ENCODE measurements around the gene SCAPER.

- TF ChIP-seq ZNF384 (IDR thresholded peaks at IDR 0.05) (no peak), LEF1 (IDR thresholded peaks at IDR 0.05; ENCODE audit: borderline replicate concordance) (no peak), L3MBTL2 (conservative IDR thresholded peaks at IDR 0.05) (no peak), NFRKB (IDR thresholded peaks at IDR 0.05) (no peak), SP1 (IDR thresholded peaks at IDR 0.05) (no peak), SUZ12 (IDR thresholded peaks at IDR 0.05) (no peak), BHLHE40 (IDR thresholded peaks at IDR 0.05; ENCODE audit: borderline replicate concordance) (no peak), ARNT (IDR thresholded peaks at IDR 0.05) (no peak)
Observed at GRCh38 chr15:76575274-76575673, 329.9 kb downstream of the SCAPER start.

All from HEK293T (cell line).